ENCODE results near the gene SERPINA4. TPM values are rescaled to one million over a fixed set of nuclear protein-coding genes. Genes with fewer than 3 reads are reported as not detected.

SERPINA4 gene
- not detected for total RNA-seq

DNA sequence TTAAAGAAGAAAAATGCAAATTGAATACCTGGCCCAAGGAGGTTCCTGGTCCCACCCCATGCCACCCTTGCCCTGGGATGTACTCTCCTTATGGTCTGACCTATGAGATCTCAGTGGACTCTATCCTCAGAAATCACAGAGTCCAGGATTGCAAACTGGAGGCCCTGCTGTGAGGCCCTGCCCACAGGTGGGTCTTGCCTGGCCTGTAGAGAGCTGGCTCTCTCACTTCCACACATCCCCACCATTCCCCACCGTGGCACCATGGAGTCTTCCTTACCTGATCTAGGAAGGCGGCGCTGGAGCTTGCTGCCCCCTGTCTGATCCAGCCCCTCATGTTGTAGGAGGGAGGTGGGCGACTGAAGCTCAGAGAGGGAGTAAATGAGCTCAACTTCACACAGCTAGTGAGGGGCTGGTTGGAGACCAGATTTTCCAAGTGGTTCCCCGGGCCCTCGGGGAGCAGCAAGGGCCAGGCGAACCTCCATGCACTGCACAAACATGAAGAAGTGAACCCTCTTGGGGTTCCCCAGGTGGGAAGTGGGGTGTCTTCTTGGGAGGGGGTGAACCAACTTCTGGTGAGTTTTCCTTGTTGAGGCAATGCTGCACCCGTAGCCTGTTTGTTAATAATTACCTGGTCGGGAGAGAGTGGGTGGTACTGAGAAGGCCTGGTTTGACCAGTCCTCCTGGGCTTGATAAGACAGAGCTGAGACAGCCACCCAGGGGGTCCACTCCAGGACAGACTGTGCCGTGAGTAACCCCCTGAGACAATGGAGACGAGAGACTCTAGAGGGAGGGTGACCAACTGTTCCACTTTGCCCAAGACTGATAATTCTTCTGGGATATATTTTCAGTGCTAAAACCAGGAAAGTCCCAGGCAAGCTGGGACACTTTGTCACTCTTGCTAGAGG is at the start of gene SERPINA4:
Gene SERPINA4 (plus strand): TSS at position 692 of the 905 bp plus-strand sequence. CDS start 2,041 bp downstream, outside the sequence.
- no peak for DNase-seq
- Mint-ChIP-seq H3K36me3 (ENCODE audit: insufficient read depth in 2 of 2) (no peaks in the 10 kb centered on the region), H3K4me3 (no peak within 1 kb of the TSS), H3K4me1 (ENCODE audit: low read depth) (no peaks in the 10 kb centered on the region), H3K27ac (no peak within 1 kb of the TSS), H3K27me3 (ENCODE audit: low read depth) (no peaks in the 10 kb centered on the region), H3K9me3 (no peaks in the 10 kb centered on the region)
- no peak for ATAC-seq (replicated peaks in 1 of 2)

GRCh38 chr14:94514351-94514750 is 46.9 kb upstream of the SERPINA4 start:
- Mint-ChIP-seq H3K27ac (no peak overlapping the region), H3K27me3 (ENCODE audit: low read depth) (no peaks in the 10 kb centered on the region), H3K36me3 (ENCODE audit: insufficient read depth in 2 of 2) (peaks cover 0 to 2% of the 10 kb centered on the region in 2 donors), H3K4me1 (ENCODE audit: low read depth) (no peaks in the 10 kb centered on the region), H3K9me3 (peaks cover 2 to 6% of the 10 kb centered on the region in 2 donors), H3K4me3 (no peak overlapping the region)
- ATAC-seq (replicated peaks in 1 of 2): no peak
- no peak for DNase-seq

GRCh38 chr14:94515426-94515825 is 45.8 kb upstream of the SERPINA4 start:
- DNase-seq: no peak
- Mint-ChIP-seq H3K27me3 (ENCODE audit: low read depth) (no peaks in the 10 kb centered on the region), H3K27ac (no peak overlapping the region), H3K36me3 (ENCODE audit: insufficient read depth in 2 of 2) (peaks cover 0 to 4% of the 10 kb centered on the region in 2 donors), H3K4me1 (ENCODE audit: low read depth) (no peaks in the 10 kb centered on the region), H3K4me3 (no peak overlapping the region), H3K9me3 (peaks cover 2 to 14% of the 10 kb centered on the region in 2 donors)
- ATAC-seq (replicated peaks in 1 of 2): no peak

DNA sequence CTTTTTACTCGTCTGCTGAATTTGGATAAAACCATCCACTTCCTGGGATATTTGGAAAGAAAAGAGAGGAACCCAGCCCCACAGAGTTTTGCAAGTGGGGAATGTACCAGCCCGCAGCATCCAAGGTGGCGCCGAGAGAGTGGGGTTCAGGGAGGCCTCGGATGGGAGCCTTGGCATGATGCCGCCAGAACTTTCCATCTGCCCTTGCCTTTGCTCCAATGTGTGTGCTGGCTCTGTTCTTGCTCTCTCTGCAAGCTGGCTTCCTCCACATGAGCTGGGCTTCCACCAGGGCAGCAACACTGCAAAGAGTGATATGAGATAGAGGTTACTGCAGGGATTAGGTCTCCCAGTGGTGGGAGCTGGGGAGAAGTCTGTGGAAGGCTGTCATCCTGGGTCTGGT is 45.4 kb upstream of the SERPINA4 start:
- Mint-ChIP-seq H3K4me1 (ENCODE audit: low read depth) (no peaks in the 10 kb centered on the region), H3K36me3 (ENCODE audit: insufficient read depth in 2 of 2) (peaks cover 0 to 4% of the 10 kb centered on the region in 2 donors)

DNA sequence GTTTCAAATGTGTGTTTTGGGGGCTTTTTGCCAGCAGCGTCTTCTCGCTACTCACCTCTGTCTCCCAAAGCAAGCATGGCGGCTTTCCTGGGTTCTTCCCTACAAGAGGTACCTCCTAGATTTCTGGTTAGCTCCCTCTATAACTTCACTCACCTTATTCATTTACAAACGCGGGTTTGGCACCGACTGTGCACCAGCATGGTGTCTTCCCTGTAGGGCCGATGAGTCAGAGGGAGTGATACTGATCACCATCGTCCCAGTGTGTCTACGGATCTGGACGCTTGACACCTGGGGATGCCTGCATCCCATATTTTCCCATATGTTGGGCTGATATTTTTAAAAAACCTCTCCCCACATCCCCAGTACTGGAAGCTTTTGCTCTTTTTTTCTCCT is 44.0 kb upstream of the SERPINA4 start:
- H3K9me3 Mint-ChIP-seq: peaks cover 2 to 14% of the 10 kb centered on the region in 2 donors
- no peaks in the 10 kb centered on the region for H3K4me1 Mint-ChIP-seq (ENCODE audit: low read depth)
- H3K36me3 Mint-ChIP-seq (ENCODE audit: insufficient read depth in 2 of 2): peaks cover 0 to 4% of the 10 kb centered on the region in 2 donors
- H3K27ac Mint-ChIP-seq: no peak overlapping the region
- H3K4me3 Mint-ChIP-seq: no peak overlapping the region
- no peak for ATAC-seq (replicated peaks in 1 of 2)
- DNase-seq: no peak
- H3K27me3 Mint-ChIP-seq (ENCODE audit: low read depth): no peaks in the 10 kb centered on the region

More for the DNA sequence above, 45.4 kb upstream of the SERPINA4 start:
- no peak overlapping the region for H3K27ac Mint-ChIP-seq
- H3K27me3 Mint-ChIP-seq (ENCODE audit: low read depth): no peaks in the 10 kb centered on the region
- DNase-seq (no peak), ATAC-seq (replicated peaks in 1 of 2) (no peak)
- peaks cover 2 to 14% of the 10 kb centered on the region in 2 donors for H3K9me3 Mint-ChIP-seq
- no peak overlapping the region for H3K4me3 Mint-ChIP-seq

DNA sequence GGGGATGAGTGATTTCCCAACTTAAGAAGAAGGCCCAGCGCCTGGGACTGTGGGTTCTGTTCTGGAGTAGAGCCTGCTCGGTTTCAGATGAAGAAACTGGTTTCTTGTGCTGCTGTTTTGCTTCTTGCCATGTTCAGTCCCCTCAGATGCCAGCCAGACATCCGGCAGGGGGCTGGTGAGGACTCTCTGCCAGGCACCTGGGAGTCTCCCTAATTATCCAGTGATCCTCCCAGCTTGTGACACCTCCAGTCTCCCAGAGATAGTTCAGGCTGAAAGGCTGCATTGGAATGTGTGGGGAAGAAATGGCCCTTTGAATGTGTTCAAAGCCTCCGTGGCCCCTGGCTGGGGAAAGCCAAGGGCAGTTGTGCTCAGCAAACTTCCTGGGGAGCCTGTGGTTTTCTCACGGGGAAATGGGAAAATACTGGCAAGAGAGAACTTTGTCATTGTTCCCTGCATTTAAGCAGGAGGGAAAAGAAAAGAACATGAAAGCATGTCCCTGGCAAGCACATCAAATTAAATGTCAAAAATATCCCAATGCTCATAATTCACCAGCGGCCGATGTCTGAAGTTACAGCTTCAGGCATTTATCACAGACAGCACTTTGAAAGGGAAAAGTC is 43.5 kb upstream of the SERPINA4 start:
- H3K36me3 Mint-ChIP-seq (ENCODE audit: insufficient read depth in 2 of 2): peaks cover 0 to 4% of the 10 kb centered on the region in 2 donors
- ATAC-seq (replicated peaks in 1 of 2): no peak

DNA sequence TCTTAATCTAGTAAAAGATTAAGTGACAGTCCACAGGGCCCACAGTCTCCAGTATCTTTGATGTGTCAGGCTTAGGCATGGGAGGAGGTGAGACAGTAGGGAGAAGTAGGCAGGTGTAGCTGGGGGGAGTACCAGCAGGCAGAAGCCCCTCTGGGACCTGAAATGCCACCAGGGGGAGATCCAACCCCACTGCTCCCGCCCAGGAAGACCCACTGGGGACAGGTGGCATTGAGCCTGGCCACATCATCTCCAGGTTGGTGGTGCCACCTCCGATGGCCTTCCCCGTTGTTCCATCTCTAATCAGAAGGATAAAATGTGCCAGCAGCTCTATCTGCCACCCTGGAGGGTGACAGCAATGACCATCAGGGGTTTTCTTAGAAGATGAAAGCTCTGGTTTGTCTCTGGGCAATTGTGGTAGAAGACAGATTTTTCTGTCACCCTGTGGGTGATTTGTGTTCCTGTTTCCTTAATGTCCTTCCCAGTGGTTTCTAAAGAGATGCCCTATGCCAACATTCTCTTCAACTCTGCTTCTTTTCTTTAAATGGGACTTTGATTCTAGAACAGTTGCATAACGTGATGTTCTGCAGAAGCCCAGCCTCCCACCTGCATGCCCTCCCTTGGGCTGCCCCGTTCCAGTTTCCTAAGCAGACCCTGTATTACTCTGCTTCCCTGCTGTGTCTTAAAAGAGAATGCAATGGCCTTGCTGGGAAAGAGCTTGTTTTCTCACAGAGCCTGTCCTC is 39.7 kb upstream of the SERPINA4 start:
- Mint-ChIP-seq H3K9me3 (peaks cover 3 to 14% of the 10 kb centered on the region in 2 donors), H3K27me3 (ENCODE audit: low read depth) (peaks cover 11% of the 10 kb centered on the region), H3K4me1 (ENCODE audit: low read depth) (no peaks in the 10 kb centered on the region), H3K4me3 (no peak overlapping the region), H3K27ac (no peak overlapping the region), H3K36me3 (ENCODE audit: insufficient read depth in 2 of 2) (peaks cover 0 to 4% of the 10 kb centered on the region in 2 donors)
- no peak for ATAC-seq (replicated peaks in 1 of 2)
- no peak for DNase-seq

More for the DNA sequence above, 43.5 kb upstream of the SERPINA4 start:
- no peak for DNase-seq
- H3K27ac Mint-ChIP-seq: no peak overlapping the region
- H3K4me3 Mint-ChIP-seq: no peak overlapping the region
- no peaks in the 10 kb centered on the region for H3K4me1 Mint-ChIP-seq (ENCODE audit: low read depth)
- peaks cover 2 to 14% of the 10 kb centered on the region in 2 donors for H3K9me3 Mint-ChIP-seq
- H3K27me3 Mint-ChIP-seq (ENCODE audit: low read depth): no peaks in the 10 kb centered on the region

DNA sequence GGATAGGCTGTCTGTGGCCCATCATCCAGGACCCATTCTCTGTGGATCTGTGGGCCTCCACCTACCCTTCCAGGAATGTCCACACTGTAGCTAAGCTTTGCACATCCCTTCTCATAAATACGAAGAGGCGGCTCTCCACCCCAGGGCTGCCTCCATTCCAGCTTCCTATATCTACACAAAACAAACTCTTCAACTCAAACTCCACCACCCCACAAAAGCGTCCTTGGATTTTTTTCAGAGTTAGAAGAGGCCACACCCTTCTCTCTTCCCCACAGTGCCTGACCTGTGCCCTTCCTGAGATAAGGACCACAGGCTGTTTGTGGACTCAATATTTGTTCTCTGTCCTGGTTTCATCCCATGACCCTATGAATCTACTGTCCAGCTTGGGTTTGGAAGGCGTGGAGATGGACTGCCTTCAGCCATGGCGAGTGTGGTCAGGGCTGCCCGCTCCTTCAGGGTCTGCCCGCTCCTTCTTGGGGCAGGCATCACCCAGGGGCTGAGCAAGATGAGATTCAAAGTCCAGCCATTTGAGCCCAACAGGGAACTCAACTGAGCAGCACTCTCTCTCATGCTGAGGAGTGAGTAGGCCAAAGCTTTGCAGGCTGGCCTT is 39.0 kb upstream of the SERPINA4 start:
- no peak for DNase-seq
- H3K36me3 Mint-ChIP-seq (ENCODE audit: insufficient read depth in 2 of 2): peaks cover 0 to 4% of the 10 kb centered on the region in 2 donors
- no peaks in the 10 kb centered on the region for H3K4me1 Mint-ChIP-seq (ENCODE audit: low read depth)
- peaks cover 3 to 14% of the 10 kb centered on the region in 2 donors for H3K9me3 Mint-ChIP-seq
- H3K4me3 Mint-ChIP-seq: no peak overlapping the region
- no peak overlapping the region for H3K27ac Mint-ChIP-seq
- peaks cover 16% of the 10 kb centered on the region for H3K27me3 Mint-ChIP-seq (ENCODE audit: low read depth)
- ATAC-seq (replicated peaks in 1 of 2): no peak

GRCh38 chr14:94523265-94523664 is 38.0 kb upstream of the SERPINA4 start:
- peaks cover 16% of the 10 kb centered on the region for H3K27me3 Mint-ChIP-seq (ENCODE audit: low read depth)
- H3K9me3 Mint-ChIP-seq: peaks cover 3 to 14% of the 10 kb centered on the region in 2 donors
- no peak for DNase-seq
- no peaks in the 10 kb centered on the region for H3K4me1 Mint-ChIP-seq (ENCODE audit: low read depth)
- H3K4me3 Mint-ChIP-seq: no peak overlapping the region
- ATAC-seq (replicated peaks in 1 of 2): no peak
- H3K36me3 Mint-ChIP-seq (ENCODE audit: insufficient read depth in 2 of 2): peaks cover 0 to 4% of the 10 kb centered on the region in 2 donors
- H3K27ac Mint-ChIP-seq: no peak overlapping the region

GRCh38 chr14:94524093-94524492 is 37.1 kb upstream of the SERPINA4 start:
- Mint-ChIP-seq H3K36me3 (ENCODE audit: insufficient read depth in 2 of 2) (peaks cover 0 to 4% of the 10 kb centered on the region in 2 donors), H3K4me1 (ENCODE audit: low read depth) (no peaks in the 10 kb centered on the region), H3K4me3 (no peak overlapping the region), H3K27me3 (ENCODE audit: low read depth) (peaks cover 16% of the 10 kb centered on the region), H3K9me3 (peaks cover 1 to 10% of the 10 kb centered on the region in 2 donors), H3K27ac (no peak overlapping the region)
- no peak for ATAC-seq (replicated peaks in 1 of 2)
- no peak for DNase-seq

DNA sequence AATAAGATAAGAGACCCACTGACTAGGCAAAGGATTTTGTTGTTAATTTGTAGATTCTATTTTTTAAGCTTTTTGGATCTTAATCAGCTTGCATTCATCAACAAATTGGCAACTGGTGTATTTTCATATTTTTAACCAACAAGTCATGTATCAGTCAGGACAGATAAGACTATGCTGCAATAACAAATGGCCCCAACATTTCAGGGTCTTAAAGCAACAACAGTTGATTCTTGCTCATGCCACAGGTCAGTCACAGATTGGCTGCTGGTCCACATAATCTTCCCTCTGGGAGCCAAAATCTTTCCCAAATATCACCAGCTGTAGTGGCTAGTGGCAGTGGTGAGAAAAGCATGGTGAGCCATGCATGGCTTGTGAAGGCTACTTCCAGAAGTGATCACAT is 30.1 kb upstream of the SERPINA4 start:
- no peak for ATAC-seq (replicated peaks in 1 of 2)
- H3K27ac Mint-ChIP-seq: no peak overlapping the region
- H3K9me3 Mint-ChIP-seq: no peaks in the 10 kb centered on the region
- H3K4me1 Mint-ChIP-seq (ENCODE audit: low read depth): no peaks in the 10 kb centered on the region
- H3K4me3 Mint-ChIP-seq: no peak overlapping the region
- peaks cover 6% of the 10 kb centered on the region for H3K27me3 Mint-ChIP-seq (ENCODE audit: low read depth)
- no peaks in the 10 kb centered on the region for H3K36me3 Mint-ChIP-seq (ENCODE audit: insufficient read depth in 2 of 2)
- DNase-seq: no peak

DNA sequence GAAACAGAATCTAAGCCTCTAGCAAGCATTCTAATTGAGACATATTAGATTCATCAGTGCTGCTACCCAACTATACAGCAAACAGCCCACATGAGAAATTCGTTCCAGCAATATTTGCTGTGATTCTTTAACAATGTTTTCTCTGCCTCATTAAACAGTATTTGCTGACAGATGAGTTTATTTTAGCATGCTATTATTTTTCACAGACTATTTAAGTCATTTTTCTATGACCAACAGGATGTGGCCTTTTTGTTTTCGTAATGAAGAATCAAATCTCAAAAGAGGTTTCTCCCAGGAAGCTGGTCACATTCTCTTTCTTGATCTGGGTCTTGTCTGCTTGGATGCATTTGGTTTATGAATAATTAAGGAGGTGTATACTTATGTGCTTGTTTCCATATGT is 28.8 kb upstream of the SERPINA4 start:
- Mint-ChIP-seq H3K36me3 (ENCODE audit: insufficient read depth in 2 of 2) (no peaks in the 10 kb centered on the region), H3K27ac (no peak overlapping the region), H3K4me3 (no peak overlapping the region), H3K27me3 (ENCODE audit: low read depth) (peaks cover 4% of the 10 kb centered on the region), H3K4me1 (ENCODE audit: low read depth) (no peaks in the 10 kb centered on the region), H3K9me3 (peaks cover 0 to 1% of the 10 kb centered on the region in 2 donors)
- no peak for DNase-seq
- ATAC-seq (replicated peaks in 1 of 2): no peak

Data from activated T-cell treated with anti-CD3 and anti-CD28 coated beads, Interleukin-2, amount 50 U/mL, for 72 hours (primary cell).